ENCODE data around the gene ASB5. TPM values are rescaled to one million over a fixed set of nuclear protein-coding genes. Genes with fewer than 3 reads are reported as not detected.
"Not testable (repeated sequence)": the region's sequence is repeated elsewhere in the genome, so short reads cannot be mapped to it uniquely, and the experiment has no call there.

The ASB5 gene, protein sequence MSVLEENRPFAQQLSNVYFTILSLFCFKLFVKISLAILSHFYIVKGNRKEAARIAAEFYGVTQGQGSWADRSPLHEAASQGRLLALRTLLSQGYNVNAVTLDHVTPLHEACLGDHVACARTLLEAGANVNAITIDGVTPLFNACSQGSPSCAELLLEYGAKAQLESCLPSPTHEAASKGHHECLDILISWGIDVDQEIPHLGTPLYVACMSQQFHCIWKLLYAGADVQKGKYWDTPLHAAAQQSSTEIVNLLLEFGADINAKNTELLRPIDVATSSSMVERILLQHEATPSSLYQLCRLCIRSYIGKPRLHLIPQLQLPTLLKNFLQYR
- total RNA-seq: 0.09 TPM

GRCh38 chr4:176268963-176269362 is at the start of gene ASB5:
Gene ASB5, minus strand, starts transcription at chr4:176269222. Its CDS starts 114 bp downstream, at chr4:176269108.
- ATAC-seq: no peak
- DNase-seq (ENCODE audit: low spot score): no peak
- intact Hi-C loops (cut with DNase I): no loop called here

DNA sequence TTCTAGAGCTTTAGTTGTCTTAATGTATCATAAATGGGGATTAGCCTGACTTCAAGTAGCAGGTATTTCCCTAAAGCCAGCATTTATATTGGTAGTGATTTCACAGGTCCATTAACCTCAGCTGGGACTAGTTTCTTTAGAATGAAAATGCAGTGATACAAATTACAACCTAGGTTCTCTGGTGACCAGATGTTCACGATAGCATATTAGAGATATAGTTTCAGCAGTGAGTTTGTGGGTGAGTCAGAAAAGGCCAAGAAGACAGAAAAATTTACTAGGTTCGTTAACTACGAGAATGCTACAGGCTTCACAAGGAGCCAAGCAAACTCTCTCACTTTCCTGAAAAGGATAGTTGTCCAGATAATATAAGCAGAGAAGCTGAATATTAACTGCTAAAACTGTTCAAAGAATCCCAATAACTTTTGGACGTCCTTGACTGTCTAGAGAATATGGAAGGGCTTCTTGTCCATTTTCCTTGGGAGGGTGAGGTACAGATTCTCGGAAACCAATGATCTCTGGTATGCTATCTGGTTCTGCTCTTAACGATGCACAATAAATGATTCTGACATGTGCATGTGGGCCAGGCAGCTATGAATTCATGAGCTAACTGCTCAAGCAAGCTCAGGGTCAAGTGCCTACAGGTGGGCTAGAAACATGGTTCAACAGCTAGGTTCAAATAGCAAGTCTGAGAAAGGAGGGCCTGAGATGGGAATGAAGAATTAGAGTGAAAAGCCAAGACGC is 44.7 kb upstream of the ASB5 start:
- no peak for DNase-seq (ENCODE audit: low spot score)
- no peak for ATAC-seq
- intact Hi-C loops (cut with DNase I): no loop called here

GRCh38 chr4:176309772-176310171 is 40.8 kb upstream of the ASB5 start:
- ATAC-seq (no peak), DNase-seq (ENCODE audit: low spot score) (no peak)
- intact Hi-C loops (cut with DNase I): no loop called here

DNA sequence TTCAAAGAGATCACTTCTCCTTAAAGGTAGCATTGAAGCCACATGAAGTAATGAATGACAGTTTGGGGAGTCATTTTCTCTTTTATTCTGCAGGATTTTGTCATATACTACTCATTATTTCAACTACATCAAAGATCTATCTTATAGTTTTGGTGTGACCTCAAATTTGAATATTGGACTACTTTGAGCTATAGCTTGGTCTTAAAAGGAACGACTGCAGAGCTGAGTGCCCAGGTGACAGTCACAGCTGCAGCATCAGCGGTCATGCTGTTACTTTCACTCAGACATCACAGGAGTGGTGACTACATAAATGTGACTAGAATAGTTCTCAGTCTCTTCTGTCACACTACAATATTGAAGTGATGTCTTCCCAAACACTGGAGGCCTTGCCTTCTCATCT is 40.0 kb upstream of the ASB5 start:
- ATAC-seq (no peak), DNase-seq (ENCODE audit: low spot score) (no peak)
- intact Hi-C loops (cut with DNase I): no loop called here

DNA sequence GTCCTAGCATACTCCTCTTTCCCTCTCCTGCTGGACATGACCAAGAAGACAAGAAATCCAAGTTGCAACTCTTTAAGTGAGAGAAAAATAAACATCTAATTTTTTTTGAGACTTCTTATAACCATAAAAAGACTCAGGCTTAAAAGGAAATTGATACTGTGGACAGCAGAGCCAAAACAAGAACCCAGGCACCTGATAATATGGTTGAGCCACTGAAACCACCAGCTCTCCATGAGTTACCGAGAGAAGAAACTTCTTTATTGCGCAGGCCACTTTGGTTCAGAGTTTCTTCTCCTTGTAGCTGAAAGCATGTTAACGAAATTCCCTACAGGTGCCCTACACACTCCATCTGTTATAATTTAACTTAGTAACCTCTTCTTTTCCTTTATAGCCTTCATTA is 39.4 kb upstream of the ASB5 start:
- DNase-seq (ENCODE audit: low spot score): no peak
- intact Hi-C loops (cut with DNase I): no loop called here
- no peak for ATAC-seq

GRCh38 chr4:176307666-176307930 is 38.6 kb upstream of the ASB5 start:
- intact Hi-C loops (cut with DNase I): no loop called here
- DNase-seq (ENCODE audit: low spot score): no peak
- ATAC-seq: no peak

DNA sequence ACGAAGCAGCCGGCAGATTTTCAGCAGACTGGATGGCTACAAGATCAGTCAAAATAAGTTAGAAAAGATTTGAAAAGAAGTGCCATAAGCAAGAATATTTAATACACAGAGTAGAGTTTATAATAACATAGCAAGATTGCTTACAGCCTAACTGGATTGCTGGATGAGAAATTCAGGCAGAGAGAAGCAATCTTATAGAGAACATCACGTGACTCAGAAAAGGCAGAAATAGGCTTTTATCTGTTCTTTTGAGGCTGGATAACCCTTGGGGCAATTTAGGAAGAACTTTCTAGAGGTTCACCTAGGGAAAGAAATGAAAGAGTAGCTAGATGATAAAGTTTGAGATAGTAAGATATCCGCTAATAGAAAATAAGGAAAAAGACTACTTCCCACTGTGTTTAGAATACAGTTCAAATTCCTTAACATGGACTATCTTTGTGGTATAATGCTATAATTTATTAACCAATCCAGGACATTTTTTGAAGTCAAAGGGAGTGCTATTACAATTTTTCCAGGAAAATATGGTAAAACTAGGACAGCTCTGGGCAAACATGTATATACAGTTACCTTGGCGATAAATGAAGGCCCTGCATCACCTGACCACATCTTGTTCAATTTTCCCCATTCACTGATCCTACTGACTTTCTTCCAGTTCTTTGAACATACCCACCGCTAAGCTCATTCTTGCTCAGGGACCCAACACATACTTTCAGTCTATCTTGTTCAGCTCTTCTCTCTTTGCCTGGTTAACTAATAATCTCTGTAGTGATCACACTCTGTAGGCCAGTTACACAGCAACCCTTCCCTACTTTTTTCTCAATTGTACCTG is 38.0 kb upstream of the ASB5 start:
- intact Hi-C loops (cut with DNase I): no loop called here
- DNase-seq (ENCODE audit: low spot score): no peak
- ATAC-seq: no peak

DNA sequence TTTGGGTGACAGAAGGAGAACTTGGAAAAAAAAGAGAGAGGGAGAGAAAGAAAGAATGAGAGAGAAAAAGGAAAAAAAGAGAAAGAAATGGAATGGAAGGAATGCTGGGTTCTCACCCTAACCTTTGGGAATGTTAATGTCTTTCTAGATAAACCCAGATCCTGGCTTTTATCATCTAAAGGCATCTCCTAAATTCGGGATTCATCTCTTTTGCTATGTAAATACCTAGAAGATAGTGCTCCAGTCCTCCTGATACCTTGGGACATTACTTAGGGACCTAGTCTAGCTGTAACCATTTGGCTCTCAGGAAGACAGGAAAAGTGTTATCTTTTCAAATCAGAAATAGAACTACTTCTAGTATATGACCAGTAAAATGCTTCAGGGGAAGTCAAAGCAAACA is 34.9 kb upstream of the ASB5 start:
- no peak for DNase-seq (ENCODE audit: low spot score)
- intact Hi-C loops (cut with DNase I): no loop called here
- no peak for ATAC-seq

DNA sequence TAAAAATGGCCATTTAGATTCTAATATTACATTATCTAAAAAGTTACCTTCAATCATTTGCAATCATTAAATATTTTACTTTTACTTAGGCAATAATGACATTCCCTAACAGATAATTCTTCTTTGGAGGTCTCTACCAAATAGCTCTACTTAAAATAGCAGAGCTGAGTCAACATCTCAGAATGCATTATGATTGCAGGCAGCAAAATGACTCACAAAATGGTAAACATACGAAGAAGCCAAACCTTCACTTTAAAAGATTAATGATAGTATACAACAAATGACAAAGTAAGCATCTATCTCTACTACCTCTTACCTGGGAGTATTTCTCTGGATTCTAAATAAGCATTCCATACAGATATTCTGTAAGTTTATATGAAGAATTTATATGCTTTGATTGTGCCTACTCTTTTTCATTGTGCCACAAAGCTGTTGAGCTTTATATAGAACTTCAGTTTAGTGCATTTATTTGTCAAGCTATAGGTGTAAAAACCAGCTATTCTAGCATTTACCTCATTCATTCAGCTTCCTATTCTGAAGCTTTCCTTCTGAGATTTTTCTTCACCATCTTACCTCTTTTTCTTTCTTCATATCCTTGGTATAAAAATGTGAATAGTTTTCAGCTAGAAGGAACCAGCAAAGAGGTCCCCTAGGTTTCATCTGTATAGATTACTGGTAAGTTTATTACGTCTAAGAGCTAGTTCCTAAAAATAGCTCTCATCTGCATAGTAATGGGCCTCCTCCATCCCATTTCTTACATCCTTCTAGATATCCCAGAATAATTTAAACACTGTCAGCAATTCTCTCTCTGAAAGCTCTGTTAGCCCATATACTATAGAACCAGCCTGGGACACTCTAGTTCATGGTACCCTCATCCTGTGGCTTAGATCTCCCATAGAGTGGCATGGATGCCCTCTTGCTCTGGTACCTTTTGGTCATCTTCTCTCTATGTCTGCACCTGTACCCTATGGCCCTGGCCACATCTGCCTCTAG is 33.6 kb upstream of the ASB5 start:
- intact Hi-C loops (cut with DNase I): no loop called here
- no peak for ATAC-seq
- DNase-seq (ENCODE audit: low spot score): no peak

- intact Hi-C loops (cut with DNase I): no loop called here
- DNase-seq (ENCODE audit: low spot score) (no peak), ATAC-seq (no peak)
Observed at GRCh38 chr4:176300565-176300964, 31.5 kb upstream of the ASB5 start.

GRCh38 chr4:176300036-176300435 is 31.0 kb upstream of the ASB5 start:
- DNase-seq (ENCODE audit: low spot score) (no peak), ATAC-seq (no peak)
- intact Hi-C loops (cut with DNase I): no loop called here

GRCh38 chr4:176298664-176299063 is 29.6 kb upstream of the ASB5 start:
- ATAC-seq: no peak
- DNase-seq (ENCODE audit: low spot score): no peak
- intact Hi-C loops (cut with DNase I): no loop called here

DNA sequence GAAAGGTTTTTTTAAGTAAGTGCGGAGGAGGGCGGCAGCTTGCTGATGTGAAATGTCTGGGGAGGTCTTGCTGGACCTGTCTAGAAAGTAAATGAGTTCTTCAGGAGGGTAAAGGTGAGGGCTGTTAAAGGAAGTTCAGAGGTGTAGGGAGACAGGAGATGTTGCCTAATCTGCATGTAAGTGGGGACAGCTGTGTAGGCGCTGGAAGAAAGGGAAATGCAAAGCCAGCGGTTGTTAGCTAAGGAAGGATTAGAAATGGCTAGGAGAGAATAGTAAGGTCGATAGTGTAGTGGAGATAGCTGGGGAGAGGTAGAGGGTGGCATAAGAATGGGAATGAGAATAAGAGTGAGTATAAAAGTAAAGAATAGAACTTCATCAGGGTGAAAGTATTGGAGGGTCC is 26.9 kb upstream of the ASB5 start:
- intact Hi-C loops (cut with DNase I); DNase-seq (ENCODE audit: low spot score); ATAC-seq: not testable (repeated sequence)

DNA sequence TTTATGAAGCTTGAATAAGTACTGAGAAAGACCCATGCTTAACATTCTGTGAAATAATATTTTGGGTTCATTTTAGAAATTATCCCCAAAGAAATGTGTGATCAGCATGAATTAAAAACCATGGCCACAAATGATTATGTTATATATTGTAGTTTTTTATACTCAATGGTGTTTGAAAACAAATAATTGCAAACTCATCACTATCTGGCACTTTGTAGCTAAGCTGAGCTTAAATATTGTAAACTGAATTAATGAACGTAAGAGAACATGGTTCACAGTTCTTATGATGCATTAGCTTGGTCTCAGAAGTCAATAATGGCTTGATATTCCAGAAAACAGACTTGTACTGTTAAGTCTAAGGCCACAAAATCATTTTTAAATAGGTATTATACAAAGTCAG is 24.6 kb upstream of the ASB5 start:
- ATAC-seq (no peak), DNase-seq (ENCODE audit: low spot score) (no peak)
- intact Hi-C loops (cut with DNase I): no loop called here

DNA sequence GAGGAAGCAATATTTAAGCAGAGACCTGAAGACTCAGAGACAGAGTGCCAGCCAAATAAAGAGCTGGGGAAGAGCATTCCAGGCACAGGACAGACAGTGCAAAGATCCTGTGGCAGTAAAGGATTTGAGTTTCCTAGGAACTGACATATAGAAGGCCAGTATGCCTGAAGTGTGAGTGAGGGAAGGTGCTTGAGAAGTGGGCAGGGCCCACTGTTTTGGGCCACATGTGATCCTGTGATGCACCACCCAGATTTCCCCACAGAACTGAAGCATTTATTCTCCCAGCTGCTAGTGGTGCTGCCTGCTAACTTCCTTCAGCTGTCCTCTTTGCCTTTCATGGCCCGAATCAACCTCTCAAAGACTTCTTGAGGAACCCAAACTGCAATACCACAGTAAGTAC is 23.9 kb upstream of the ASB5 start:
- intact Hi-C loops (cut with DNase I): no loop called here
- DNase-seq (ENCODE audit: low spot score) (no peak), ATAC-seq (no peak)

- DNase-seq (ENCODE audit: low spot score) (no peak), ATAC-seq (no peak)
- intact Hi-C loops (cut with DNase I): no loop called here
Observed at GRCh38 chr4:176291748-176292147, 22.7 kb upstream of the ASB5 start.

GRCh38 chr4:176290520-176290919 is 21.5 kb upstream of the ASB5 start:
- no peak for DNase-seq (ENCODE audit: low spot score)
- no peak for ATAC-seq
- intact Hi-C loops (cut with DNase I): no loop called here

- no peak for ATAC-seq
- no peak for DNase-seq (ENCODE audit: low spot score)
- intact Hi-C loops (cut with DNase I): no loop called here
Observed at GRCh38 chr4:176289561-176289960, 20.5 kb upstream of the ASB5 start.

DNA sequence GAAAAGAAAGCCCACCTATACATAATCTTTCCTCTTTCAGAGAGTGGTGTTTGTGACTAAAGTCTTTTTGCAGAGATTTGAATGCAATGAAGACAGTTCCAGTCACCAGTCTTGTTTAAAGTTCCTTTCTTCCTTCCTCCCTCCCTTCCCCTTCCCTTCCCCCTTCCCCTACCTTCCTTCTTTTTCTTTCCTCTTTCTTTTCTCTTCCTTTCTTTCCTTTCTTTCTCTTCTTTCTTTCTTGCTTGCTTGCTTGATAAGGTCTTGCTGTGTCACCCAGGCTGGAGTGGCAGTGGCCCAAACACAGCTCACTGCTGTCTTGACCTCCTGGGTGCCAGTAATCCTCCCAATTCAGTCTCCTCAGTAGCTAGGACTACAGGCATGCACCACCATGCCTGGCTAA is 19.0 kb upstream of the ASB5 start:
- intact Hi-C loops (cut with DNase I): no loop called here
- no peak for DNase-seq (ENCODE audit: low spot score)
- ATAC-seq: no peak

All from sciatic nerve (tissue), 2 donors.